HepG2 (cell line): ENCODE measurements around the gene TMED5. TPM values are rescaled to one million over a fixed set of nuclear protein-coding genes. Genes with fewer than 3 reads are reported as not detected.

Experiments
- ARID5B ChIP-seq: IDR thresholded peaks from 2 replicates; pipeline ENCODE4 v1.4.0; 2020; ENCODE audit warnings: mild to moderate bottlenecking, missing genetic modification reagents
- BCL6 ChIP-seq: IDR thresholded peaks from 2 replicates; pipeline ENCODE4 v1.6.1; 2016; ENCODE audit warnings: missing genetic modification reagents, missing compliant biosample characterization
- CBFB ChIP-seq: sonication (generic); formaldehyde crosslinking; IDR thresholded peaks from 2 replicates; pipeline ENCODE4 v1.4.0; 2020; ENCODE audit warnings: missing genetic modification reagents
- FLYWCH1 ChIP-seq: sonication (generic); formaldehyde crosslinking; IDR thresholded peaks from 2 replicates; pipeline ENCODE4 v1.8.1; 2023; ENCODE audit warnings: mild to moderate bottlenecking, missing genetic modification reagents
- FOSL2 ChIP-seq: sonication (generic); formaldehyde crosslinking; IDR thresholded peaks from 2 replicates; pipeline ENCODE4 v1.4.0; 2020; ENCODE audit warnings: missing genetic modification reagents
- FOXA3 ChIP-seq: IDR thresholded peaks from 2 replicates; pipeline ENCODE4 v1.6.1; 2016; ENCODE audit warnings: missing genetic modification reagents, missing compliant biosample characterization
- FOXO1 ChIP-seq: sonication (generic); formaldehyde crosslinking; IDR thresholded peaks from 2 replicates; pipeline ENCODE4 v1.4.0; 2020; ENCODE audit warnings: missing genetic modification reagents
- FOXP4 ChIP-seq: sonication (generic); formaldehyde crosslinking; IDR thresholded peaks from 2 replicates; pipeline ENCODE4 v1.4.0; 2020; ENCODE audit warnings: missing genetic modification reagents
- MAX ChIP-seq: IDR thresholded peaks from 2 replicates; pipeline ENCODE4 v1.6.1; 2012; ENCODE audit warnings: inconsistent platforms
- NCOA1 ChIP-seq: sonication (generic); formaldehyde crosslinking; IDR thresholded peaks from 2 replicates; pipeline ENCODE4 v1.9.0; 2021; ENCODE audit warnings: missing genetic modification reagents
- NCOR1 ChIP-seq: fragments of 200-600 bp; sonication (generic); IDR thresholded peaks from 2 replicates; pipeline ENCODE4 v1.7.0; 2017; ENCODE audit warnings: antibody characterized with exemption, low read length, borderline replicate concordance
- NR2F6 ChIP-seq, 2 experiments: IDR thresholded peaks; 2 replicates each; pipeline ENCODE4 v1.6.1; 2016; ENCODE audit warnings: antibody characterized with exemption in 1 of 2, mild to moderate bottlenecking in 1 of 2
- SAP130 ChIP-seq: IDR thresholded peaks from 2 replicates; pipeline ENCODE4 v1.6.1; 2016; ENCODE audit warnings: low read depth
- SOX6 ChIP-seq, 2 experiments: fragments of 450-650 bp in 1 of 2; sonication (generic) in 1 of 2; formaldehyde crosslinking in 1 of 2; IDR thresholded peaks; 2 replicates each; pipeline versions ENCODE4 v1.4.0 to v1.6.1; 2017 to 2020; ENCODE audit warnings: antibody characterized with exemption in 1 of 2, mild to moderate bottlenecking in 1 of 2, missing genetic modification reagents in 1 of 2
- TCF7 ChIP-seq: sonication (generic); IDR thresholded peaks from 2 replicates; pipeline ENCODE4 v1.6.1; 2016; ENCODE audit warnings: antibody characterized with exemption, low read depth
- ZFX ChIP-seq: sonication (generic); formaldehyde crosslinking; IDR thresholded peaks from 2 replicates; pipeline ENCODE4 v1.4.0; 2020; ENCODE audit warnings: mild to moderate bottlenecking, low read depth, missing genetic modification reagents, moderate library complexity
- ZGPAT ChIP-seq: IDR thresholded peaks from 2 replicates; pipeline ENCODE4 v1.6.1; 2016; ENCODE audit warnings: mild to moderate bottlenecking
- ZKSCAN8 ChIP-seq: IDR thresholded peaks from 2 replicates; pipeline ENCODE4 v1.6.1; 2016; ENCODE audit warnings: borderline replicate concordance, missing genetic modification reagents, missing compliant biosample characterization
- ZMYM4 ChIP-seq: sonication (generic); formaldehyde crosslinking; IDR thresholded peaks from 2 replicates; pipeline ENCODE4 v1.8.1; 2023; ENCODE audit warnings: mild to moderate bottlenecking, missing genetic modification reagents
- ZNF280D ChIP-seq: sonication (generic); formaldehyde crosslinking; IDR thresholded peaks from 2 replicates; pipeline ENCODE4 v1.5.1; 2020; ENCODE audit warnings: mild to moderate bottlenecking, missing genetic modification reagents
- ZNF674 ChIP-seq: sonication (generic); formaldehyde crosslinking; IDR thresholded peaks from 2 replicates; pipeline ENCODE4 v1.5.0; 2020; ENCODE audit warnings: low read depth, mild to moderate bottlenecking, missing genetic modification reagents
- polyA plus RNA-seq, 8 experiments: library from polyadenylated mRNA; depleted of rRNA in 3 of 8; stranded (reverse) in 7 of 8; unstranded in 1 of 8; fragments of >200 nt; fragmentation: Illumina TruSeq in 4 of 8; extraction: Trizol in 4 of 8; gene quantifications; 2 replicates each; pipeline versions ENCODE4 v1.2.1 to v1.2.3, GENCODE V29; 2011 to 2016; ENCODE audit warnings: low read depth in 4 of 8, missing spikeins in 1 of 8, mixed read lengths in 1 of 8; ENCODE audit not compliant: insufficient read depth in 1 of 8
- total RNA-seq, 5 experiments: library from RNA; depleted of rRNA; stranded (reverse); fragments of >200 nt; fragmentation: Illumina TruSeq; extraction: Trizol; gene quantifications; 2 replicates each; pipeline ENCODE4 v1.2.3, GENCODE V29; 2016; ENCODE audit warnings: low read depth in 1 of 5

Gene TMED5
- total and polyA plus RNA-seq, 2 of the 13 experiments (the other 11 are each of a cell fraction or from before 2014, with no cell fraction given): 58.1 to 99.0 TPM

GRCh38 chr1:93221913-93222312, 41.7 kb upstream of the TMED5 start (continued):
- TF ChIP-seq MAX (peak; percentile 59), FLYWCH1 (CRISPR knock-in tag) (no peak), FOXA3 (CRISPR knock-in tag) (peak; percentile 67), FOXP4 (CRISPR knock-in tag) (peak; percentile 73), ZKSCAN8 (CRISPR knock-in tag) (peak; percentile 27; the same call in 1 of the 2 replicates), NR2F6 (IDR thresholded peaks at IDR 0.05) (no peak), NR2F6 (CRISPR knock-in tag; IDR thresholded peaks at IDR 0.05) (peak; percentile 64; the same call in 1 of the 2 replicates), ZFX (CRISPR knock-in tag) (no peak), ZNF280D (CRISPR knock-in tag) (no peak), ZNF674 (CRISPR knock-in tag) (no peak), FOSL2 (peak; percentile 70), NCOA1 (CRISPR knock-in tag) (no peak), SAP130 (peak; percentile 62), BCL6 (CRISPR knock-in tag) (peak; percentile 65), NCOR1 (peak; percentile 63), CBFB (CRISPR knock-in tag) (0 out of 2 replicates have a peak, but pooled peaks have one; percentile 24), ZMYM4 (peak; percentile 56; the same call in 1 of the 2 replicates), SOX6 (IDR thresholded peaks at IDR 0.05) (no peak), SOX6 (CRISPR knock-in tag; IDR thresholded peaks at IDR 0.05) (peak; percentile 78), FOXO1 (CRISPR knock-in tag) (no peak; the same call in 1 of the 2 replicates), TCF7 (peak; percentile 18; the same call in 1 of the 2 replicates), ZGPAT (CRISPR knock-in tag) (peak; percentile 62; the same call in 1 of the 2 replicates), ARID5B (CRISPR knock-in tag) (peak; percentile 92)
